Astrocyte (in vitro differentiated cells and primary cell): ENCODE data around the gene ZCCHC24. TPM values are rescaled to one million over a fixed set of nuclear protein-coding genes. Genes with fewer than 3 reads are reported as not detected.

Source experiments
- DNase-seq: peaks from one replicate; pipeline ENCODE4 v3.0.0-alpha.2; 2010; ENCODE audit warnings: low read depth
- FAIRE-seq: peaks from 2 replicates; lab custom pipeline; 2011; peaks lifted over from hg19 to GRCh38; lab: Jason Lieb, UNC
- H2AFZ ChIP-seq: 2 replicates; pipeline ENCODE4 v1.6.0; 2012; ENCODE audit warnings: low read depth, low read length, inconsistent platforms
- H3K27ac ChIP-seq: 2 replicates; pipeline ENCODE4 v1.5.1; 2011; ENCODE audit warnings: low read depth, low read length, inconsistent platforms
- H3K27me3 ChIP-seq: 2 replicates; pipeline ENCODE4 v1.6.0; 2011; ENCODE audit warnings: low read length, inconsistent platforms; ENCODE audit not compliant: insufficient read depth
- H3K36me3 ChIP-seq: 2 replicates; pipeline ENCODE4 v1.5.1; 2011; ENCODE audit warnings: low read length, inconsistent platforms; ENCODE audit not compliant: insufficient read depth
- H3K4me1 ChIP-seq: 2 replicates; pipeline ENCODE4 v1.5.1; 2011; ENCODE audit warnings: low read length, inconsistent platforms; ENCODE audit not compliant: insufficient read depth
- H3K4me2 ChIP-seq: 2 replicates; pipeline ENCODE4 v1.6.0; 2012; ENCODE audit warnings: low read length, inconsistent platforms
- H3K4me3 ChIP-seq: 2 replicates; pipeline ENCODE4 v1.5.1; 2011; ENCODE audit warnings: low read depth, mild to moderate bottlenecking, low read length, inconsistent platforms; ENCODE audit not compliant: insufficient read depth
- H3K79me2 ChIP-seq: 2 replicates; pipeline ENCODE4 v1.6.0; 2012; ENCODE audit warnings: mild to moderate bottlenecking, low read length, inconsistent platforms; ENCODE audit not compliant: insufficient read depth
- H3K9ac ChIP-seq: 2 replicates; pipeline ENCODE4 v1.6.0; 2012; ENCODE audit warnings: mild to moderate bottlenecking, low read length, inconsistent platforms
- H3K9me3 ChIP-seq: 2 replicates; pipeline ENCODE4 v1.5.1; 2012; ENCODE audit warnings: low read depth, mild to moderate bottlenecking, low read length, inconsistent platforms; ENCODE audit not compliant: insufficient read depth
- H4K20me1 ChIP-seq: 2 replicates; pipeline ENCODE4 v1.6.0; 2012; ENCODE audit warnings: low read length, inconsistent platforms; ENCODE audit not compliant: insufficient read depth
- H3K27ac Mint-ChIP-seq: one replicate; pipeline ENCODE4 v1.8.0; 2021; ENCODE audit warnings: mild to moderate bottlenecking, mixed read lengths; ENCODE audit not compliant: unreplicated experiment
- H3K27me3 Mint-ChIP-seq: one replicate; pipeline ENCODE4 v1.8.0; 2021; ENCODE audit warnings: low read depth, mixed read lengths; ENCODE audit not compliant: unreplicated experiment
- H3K36me3 Mint-ChIP-seq: one replicate; pipeline ENCODE4 v1.8.0; 2021; ENCODE audit warnings: low read depth, mixed read lengths; ENCODE audit not compliant: unreplicated experiment
- H3K4me1 Mint-ChIP-seq: one replicate; pipeline ENCODE4 v1.8.0; 2021; ENCODE audit warnings: low read depth, mixed read lengths; ENCODE audit not compliant: unreplicated experiment
- H3K4me3 Mint-ChIP-seq: one replicate; pipeline ENCODE4 v1.8.0; 2021; ENCODE audit warnings: mild to moderate bottlenecking, moderate library complexity, mixed read lengths; ENCODE audit not compliant: unreplicated experiment
- H3K9me3 Mint-ChIP-seq: one replicate; pipeline ENCODE4 v1.8.0; 2021; ENCODE audit warnings: mild to moderate bottlenecking, mixed read lengths; ENCODE audit not compliant: unreplicated experiment
- CTCF ChIP-seq: IDR thresholded peaks from 2 replicates; pipeline ENCODE4 v1.5.1; 2011; ENCODE audit warnings: low read depth, mild to moderate bottlenecking, inconsistent platforms, low read length, moderate library complexity; ENCODE audit not compliant: insufficient read depth
- EZH2 ChIP-seq: IDR thresholded peaks from 2 replicates; pipeline ENCODE4 v1.6.1; 2012; ENCODE audit warnings: mild to moderate bottlenecking, low read length, inconsistent platforms; ENCODE audit not compliant: insufficient read depth
- total RNA-seq: library from RNA; stranded (reverse); gene quantifications from 2 replicates; pipeline ENCODE4 v1.2.1, GENCODE V29; 2021

The ZCCHC24 gene
- total RNA-seq, 1 donor from 2014 or later: 21.4 TPM

- H3K4me2 ChIP-seq: no peak overlapping the region
- TF ChIP-seq CTCF: no peak
- TF ChIP-seq EZH2: no peak
These were observed 65.8 kb downstream of the ZCCHC24 start for GRCh38 chr10:79379512-79380124.

GRCh38 chr10:79378647-79379511 lies 66.5 kb downstream of the ZCCHC24 start:
- no peak overlapping the region for H3K4me3 Mint-ChIP-seq
- Histone ChIP-seq H3K9me3 (no peaks in the 10 kb centered on the region), H3K4me1 (peaks cover 27% of the 10 kb centered on the region), H3K27ac (no peak overlapping the region), H3K4me3 (no peak overlapping the region), H3K27me3 (no peaks in the 10 kb centered on the region), H3K36me3 (no peaks in the 10 kb centered on the region), H2AFZ (no peak overlapping the region), H3K79me2 (no peaks in the 10 kb centered on the region), H3K9ac (no peak overlapping the region), H3K4me2 (no peak overlapping the region), H4K20me1 (no peaks in the 10 kb centered on the region)
- TF ChIP-seq CTCF: no peak
- TF ChIP-seq EZH2: no peak
- no peak overlapping the region for H3K27ac Mint-ChIP-seq
- H3K36me3 Mint-ChIP-seq: no peaks in the 10 kb centered on the region
- DNase-seq: no peak
- H3K4me1 Mint-ChIP-seq: peaks cover 26% of the 10 kb centered on the region
- no peak for FAIRE-seq
- no peaks in the 10 kb centered on the region for H3K27me3 Mint-ChIP-seq
- H3K9me3 Mint-ChIP-seq: no peaks in the 10 kb centered on the region

More at GRCh38 chr10:79379512-79380124, 65.8 kb downstream of the ZCCHC24 start:
- no peak overlapping the region for H2AFZ ChIP-seq
- Mint-ChIP-seq H3K27me3 (no peaks in the 10 kb centered on the region), H3K4me3 (no peak overlapping the region), H3K4me1 (peaks cover 25% of the 10 kb centered on the region), H3K27ac (no peak overlapping the region), H3K9me3 (no peaks in the 10 kb centered on the region), H3K36me3 (no peaks in the 10 kb centered on the region)
- no peaks in the 10 kb centered on the region for H3K79me2 ChIP-seq
- H3K4me3 ChIP-seq: no peak overlapping the region
- H3K36me3 ChIP-seq: no peaks in the 10 kb centered on the region
- peaks cover 27% of the 10 kb centered on the region for H3K4me1 ChIP-seq
- H3K9ac ChIP-seq: no peak overlapping the region
- no peaks in the 10 kb centered on the region for H4K20me1 ChIP-seq
- FAIRE-seq (no peak), DNase-seq (no peak)
- no peaks in the 10 kb centered on the region for H3K9me3 ChIP-seq
- no peak overlapping the region for H3K27ac ChIP-seq
- H3K27me3 ChIP-seq: no peaks in the 10 kb centered on the region

- Histone ChIP-seq H3K4me2 (no peak overlapping the region), H3K4me3 (no peak overlapping the region), H3K79me2 (no peaks in the 10 kb centered on the region), H3K27ac (no peak overlapping the region), H4K20me1 (no peaks in the 10 kb centered on the region), H3K27me3 (no peaks in the 10 kb centered on the region), H3K4me1 (peaks cover 27% of the 10 kb centered on the region), H3K9ac (no peak overlapping the region), H2AFZ (no peak overlapping the region), H3K36me3 (no peaks in the 10 kb centered on the region), H3K9me3 (no peaks in the 10 kb centered on the region)
- DNase-seq (no peak), FAIRE-seq (no peak)
- Mint-ChIP-seq H3K27me3 (no peaks in the 10 kb centered on the region), H3K4me3 (no peak overlapping the region), H3K27ac (no peak overlapping the region), H3K4me1 (peaks cover 26% of the 10 kb centered on the region), H3K9me3 (no peaks in the 10 kb centered on the region), H3K36me3 (no peaks in the 10 kb centered on the region)
- TF ChIP-seq EZH2 (no peak), CTCF (no peak)
These were observed 67.1 kb downstream of the ZCCHC24 start for GRCh38 chr10:79378383-79378646.
